ENCODE data around the gene FBXW12. TPM values are rescaled to one million over a fixed set of nuclear protein-coding genes. Genes with fewer than 3 reads are reported as not detected.

The FBXW12 gene
- total and polyA plus RNA-seq, 2 of the 8 experiments (the other 6 are each of a cell fraction or from before 2014, with no cell fraction given): 0.35 to 0.85 TPM

- Histone ChIP-seq H2AK5ac (ENCODE audit: low read depth, low read length) (no peak overlapping the region), H3K27me3 (replicated peaks in 1 of 4; ENCODE audit: control insufficient read depth in 3 of 4, extremely low read depth in 1 of 4, insufficient read depth in 3 of 4, low read length in 3 of 4) (no peaks in the 10 kb centered on the region), H3K18ac (ENCODE audit: extremely low read depth, low read length) (no peak overlapping the region), H2BK5ac (ENCODE audit: low read depth, low read length) (no peak overlapping the region), H4K8ac (ENCODE audit: extremely low read depth, insufficient read depth, low read length) (no peak overlapping the region), H2BK120ac (replicated peaks; ENCODE audit: low read depth, low read length) (no peak overlapping the region), H3K9ac (replicated peaks in 1 of 4; ENCODE audit: extremely low read depth in 1 of 4, low read depth in 3 of 4, low read length in 3 of 4) (no peak overlapping the region), H3K27ac (ENCODE audit: low read depth, low read length) (no peak overlapping the region), H3K14ac (ENCODE audit: insufficient read length) (no peak overlapping the region), H4K5ac (ENCODE audit: insufficient read length, low read depth, low read length) (no peak overlapping the region), H4K20me1 (replicated peaks in 1 of 2; ENCODE audit: control insufficient read depth in 1 of 2, insufficient read depth in 2 of 2, low read length in 2 of 2) (peaks cover 0 to 8% of the 10 kb centered on the region in 2 experiments), H2BK12ac (ENCODE audit: low read depth, low read length) (no peak overlapping the region), H3K9me3 (ENCODE audit: insufficient read depth in 2 of 2, low read depth in 1 of 2, low read length in 1 of 2) (no peaks in the 10 kb centered on the region), H4K91ac (replicated peaks; ENCODE audit: insufficient read length, low read length) (no peak overlapping the region), H3K4me3 (ENCODE audit: extremely low read depth in 1 of 4, insufficient read depth in 2 of 4, low read depth in 3 of 4, low read length in 4 of 4) (no peak overlapping the region), H2BK15ac (ENCODE audit: low read length) (no peak overlapping the region), H3K4me1 (replicated peaks in 1 of 4; ENCODE audit: control insufficient read depth in 3 of 4, insufficient read depth in 4 of 4, low read length in 3 of 4) (peaks cover 0 to 11% (median 5%) of the 10 kb centered on the region in 4 experiments; a peak in 5 of 7 replicates), H2BK20ac (ENCODE audit: low read length) (no peak overlapping the region), H3K79me1 (ENCODE audit: low read depth, low read length) (peaks cover 6% of the 10 kb centered on the region), H3K36me3 (ENCODE audit: control insufficient read depth in 2 of 4, insufficient read depth in 4 of 4, low read length in 3 of 4) (peaks cover 4 to 32% (median 17%) of the 10 kb centered on the region in 4 experiments; a peak in 6 of 8 replicates), H3K4me2 (ENCODE audit: insufficient read depth in 1 of 2, low read depth in 2 of 2, low read length in 2 of 2) (no peak overlapping the region), H3K23me2 (ENCODE audit: low read depth, low read length) (peaks cover 3% of the 10 kb centered on the region; the same call in 1 of the 2 replicates), H2AFZ (ENCODE audit: low read length) (no peak overlapping the region), H3K79me2 (ENCODE audit: control insufficient read depth in 1 of 2, insufficient read depth in 2 of 2, low read length in 2 of 2) (peaks cover 5 to 38% of the 10 kb centered on the region in 2 experiments; a peak in 3 of 4 replicates), H3K4ac (replicated peaks; ENCODE audit: insufficient read length, low read depth, low read length) (no peak overlapping the region), H3K23ac (ENCODE audit: insufficient read length) (no peak overlapping the region), H3K56ac (replicated peaks; ENCODE audit: insufficient read length, low read depth, low read length) (no peak overlapping the region)
- WGBS, 2 experiments (ENCODE audit: extremely low coverage in 1 of 2, insufficient coverage in 1 of 2, insufficient read length in 1 of 2, insufficient replicate concordance in 2 of 2, low coverage in 1 of 2, low lambda C conversion rate in 2 of 2, missing lambda C conversion rate in 1 of 2): 90% methylated on average over 7 of the region's 7 CpGs; no CpG with 5 or more reads in 1 of the 2 experiments
- no peak for DNase-seq (ENCODE audit: low read depth in 1 of 2, low spot score in 2 of 2)
- no peak for TF ChIP-seq E2F6 (IDR thresholded peaks at IDR 0.05)
- no peak for TF ChIP-seq PHF8 (conservative IDR thresholded peaks at IDR 0.05; ENCODE audit: low read depth, low read length)
- ChIA-PET CTCF (ENCODE audit: partially characterized antibody) (interaction anchor here (0.6 to 7.7 kb wide), 40 partner anchors 9 to 278 kb away, joined by 3 to 220 read pairs (median 9); partner anchors contain the start of genes ATRIP and SLC26A6), POLR2A (ENCODE audit: partially characterized antibody) (interaction anchor here (1.0 to 31.5 kb wide), 17 partner anchors 7 to 249 kb away, joined by 3 to 650 read pairs (median 4); partner anchors contain the start of genes ATRIP, CCDC51, CDC25A and SHISA5)
- no peak for FAIRE-seq
Observed at GRCh38 chr3:48436855-48437254, 64.8 kb downstream of the FBXW12 start.

All from H1 (cell line).